ENCODE results near the gene SLC2A9.
"Not testable (repeated sequence)": the region's sequence is repeated elsewhere in the genome, so short reads cannot be mapped to it uniquely, and the experiment has no call there.

SLC2A9 gene

DNA sequence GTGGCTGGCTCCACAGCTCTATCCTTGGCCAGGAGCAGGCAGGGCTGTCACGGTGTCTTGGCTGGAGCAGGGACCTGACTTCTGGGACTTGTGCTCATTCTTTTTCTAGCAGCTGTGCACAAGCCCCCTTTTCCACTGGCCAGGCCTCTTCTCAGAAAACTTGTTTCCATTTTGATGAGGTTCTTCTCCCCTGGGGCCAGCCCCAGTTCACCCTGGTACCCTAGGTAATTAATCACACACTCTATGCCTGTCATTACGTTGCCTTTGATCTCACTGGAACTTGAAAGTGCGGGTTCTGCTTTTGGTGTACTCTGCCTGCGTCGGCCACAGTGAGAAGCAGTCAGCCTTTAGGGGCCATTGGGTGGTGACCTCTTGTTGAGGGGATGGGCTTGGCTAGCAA, 213.2 kb downstream of the SLC2A9 start:
- DNase-seq = no peak

- no peak for DNase-seq
Observed at GRCh38 chr4:9804918-9805317, 216.4 kb downstream of the SLC2A9 start.

- DNase-seq = peak; percentile 15
Observed at GRCh38 chr4:9800848-9801247, 220.4 kb downstream of the SLC2A9 start.

DNA sequence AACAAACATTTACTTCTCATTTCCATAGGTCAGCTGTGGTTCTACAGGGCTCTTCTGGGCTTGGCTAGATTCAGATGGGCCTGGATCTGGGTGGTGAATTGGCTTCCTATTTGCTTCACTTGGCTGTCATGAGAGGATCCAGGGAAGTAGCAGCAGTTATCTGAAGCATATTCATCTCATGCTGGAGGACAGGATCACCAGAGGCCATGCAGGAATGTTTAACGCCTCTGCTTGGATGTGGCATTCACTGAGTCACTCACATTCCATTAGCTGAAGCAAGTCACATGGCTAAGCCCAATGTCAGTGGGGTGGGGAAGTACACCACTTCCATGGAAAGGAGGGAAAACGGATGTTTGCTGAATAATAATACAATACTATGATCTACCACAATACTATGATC, 224.7 kb downstream of the SLC2A9 start:
- not testable (repeated sequence) for DNase-seq

- no peak for DNase-seq
Observed at GRCh38 chr4:9792381-9792780, 228.9 kb downstream of the SLC2A9 start.

- DNase-seq = not testable (repeated sequence)
Observed at GRCh38 chr4:9785891-9786290, 235.4 kb downstream of the SLC2A9 start.

DNA sequence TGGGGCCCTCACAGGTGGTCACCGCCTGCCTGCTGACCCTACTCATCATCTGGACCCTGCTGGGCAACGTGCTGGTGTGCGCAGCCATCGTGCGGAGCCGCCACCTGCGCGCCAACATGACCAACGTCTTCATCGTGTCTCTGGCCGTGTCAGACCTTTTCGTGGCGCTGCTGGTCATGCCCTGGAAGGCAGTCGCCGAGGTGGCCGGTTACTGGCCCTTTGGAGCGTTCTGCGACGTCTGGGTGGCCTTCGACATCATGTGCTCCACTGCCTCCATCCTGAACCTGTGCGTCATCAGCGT, 239.2 kb downstream of the SLC2A9 start:
- DNase-seq = no peak

GRCh38 chr4:9781343-9782135, 239.8 kb downstream of the SLC2A9 start, which contains the start of gene DRD5:
TSS of gene DRD5 (plus strand) at chr4:9781634. CDS start at chr4:9782030, 396 bp downstream.
- DNase-seq = no peak
